ENCODE measurements around the gene FRMD8.

The FRMD8 gene

GRCh38 chr11:65425971-65426838 is 39.8 kb downstream of the FRMD8 start:
- no peak for DNase-seq

GRCh38 chr11:65426839-65427690 is 40.6 kb downstream of the FRMD8 start:
- DNase-seq = no peak

- DNase-seq = no peak
Measured at GRCh38 chr11:65427691-65428577, 41.5 kb downstream of the FRMD8 start.

DNA sequence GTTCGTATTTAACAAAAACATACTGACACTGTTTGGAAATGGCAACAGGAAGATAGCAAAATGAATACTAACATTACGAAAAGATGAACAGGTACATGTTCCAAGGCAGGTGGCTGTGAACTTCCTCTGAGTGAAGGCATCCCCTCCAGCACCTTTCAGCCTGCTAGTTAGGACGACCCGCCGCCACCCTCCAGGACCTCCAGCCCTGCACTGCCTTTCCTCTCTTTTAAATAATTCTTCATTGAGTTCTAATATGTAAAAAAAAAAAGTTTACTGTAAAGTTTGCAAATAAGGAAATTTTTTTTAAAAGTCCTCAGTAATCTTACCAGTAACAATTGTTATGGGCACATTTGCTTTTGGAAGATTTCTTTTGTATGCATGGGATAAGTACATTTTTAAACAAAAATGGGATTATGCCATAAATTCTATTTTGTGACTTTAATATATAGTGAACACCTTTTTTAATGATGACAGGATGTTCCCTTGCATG is 42.2 kb downstream of the FRMD8 start:
- DNase-seq = no peak

- no peak for DNase-seq
Measured at GRCh38 chr11:65429068-65429681, 42.7 kb downstream of the FRMD8 start.

DNA sequence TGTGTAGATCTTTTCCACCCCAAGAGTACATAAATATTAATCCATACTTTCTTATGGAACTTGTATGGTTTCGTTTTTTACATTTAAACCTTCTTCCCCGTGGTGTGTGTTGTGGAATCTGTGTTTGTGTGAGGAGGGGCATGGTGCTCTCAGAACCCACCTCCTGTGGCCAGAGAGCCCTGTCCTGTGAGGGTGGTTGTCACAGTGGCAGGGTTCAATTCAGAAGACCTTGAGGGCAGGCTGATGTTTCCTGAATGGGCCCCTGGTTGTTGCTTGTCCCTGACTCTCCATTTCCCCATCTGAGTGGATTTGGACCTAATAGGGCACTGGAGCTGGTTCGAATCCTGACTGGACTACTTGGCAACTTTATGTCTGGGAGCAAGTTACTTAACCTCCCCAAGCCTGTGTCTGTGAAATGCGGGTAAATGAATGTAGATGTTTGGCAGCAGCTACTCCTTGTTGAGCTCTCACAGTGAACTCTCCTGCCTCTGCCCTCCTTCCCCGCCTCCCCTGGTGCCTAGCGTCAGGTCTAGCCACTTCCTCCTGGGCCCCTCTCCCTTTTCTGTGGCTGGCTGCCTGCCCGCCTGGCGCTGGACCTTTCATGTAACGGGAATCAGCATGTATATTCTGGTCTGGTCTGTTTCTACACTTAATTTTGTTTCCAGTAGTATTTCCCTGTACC is 43.4 kb downstream of the FRMD8 start:
- no peak for DNase-seq

DNA sequence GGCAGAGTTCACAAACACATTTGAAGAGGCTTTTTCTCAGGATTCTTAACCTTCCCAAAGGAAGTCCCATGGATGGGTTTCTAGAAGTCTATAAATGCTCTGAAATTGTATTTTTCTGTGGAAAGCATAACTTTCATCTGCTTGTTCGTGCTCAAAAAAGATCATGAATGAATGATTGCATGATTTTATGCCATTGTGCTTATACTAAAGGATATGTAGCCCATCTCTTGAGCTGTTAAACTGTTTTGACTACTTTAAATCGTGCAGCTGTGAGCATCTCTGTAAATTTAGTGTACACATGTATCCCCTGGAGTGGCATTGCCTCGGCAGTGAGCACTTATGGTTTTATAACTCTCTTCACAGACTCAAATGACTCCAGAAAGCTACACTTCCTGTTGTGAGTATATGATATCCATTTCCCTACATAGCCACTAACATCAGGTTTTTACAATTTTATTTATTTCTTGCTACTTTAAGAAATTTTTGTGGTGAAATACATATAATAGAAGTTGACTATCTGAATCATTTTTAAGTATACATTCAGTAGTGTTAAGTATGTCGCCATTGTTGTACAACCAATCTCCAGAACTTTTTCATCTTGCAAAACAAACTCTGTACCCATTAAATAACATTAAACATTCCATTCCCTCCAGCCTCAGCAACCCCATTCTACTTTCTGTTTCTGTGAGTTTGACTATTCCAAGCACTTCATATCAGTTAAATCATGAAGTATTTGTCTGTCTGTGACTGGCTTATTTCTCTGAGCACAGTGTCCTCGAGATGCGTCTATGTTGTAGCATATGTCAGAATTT is 44.2 kb downstream of the FRMD8 start:
- no peak for DNase-seq

DNA sequence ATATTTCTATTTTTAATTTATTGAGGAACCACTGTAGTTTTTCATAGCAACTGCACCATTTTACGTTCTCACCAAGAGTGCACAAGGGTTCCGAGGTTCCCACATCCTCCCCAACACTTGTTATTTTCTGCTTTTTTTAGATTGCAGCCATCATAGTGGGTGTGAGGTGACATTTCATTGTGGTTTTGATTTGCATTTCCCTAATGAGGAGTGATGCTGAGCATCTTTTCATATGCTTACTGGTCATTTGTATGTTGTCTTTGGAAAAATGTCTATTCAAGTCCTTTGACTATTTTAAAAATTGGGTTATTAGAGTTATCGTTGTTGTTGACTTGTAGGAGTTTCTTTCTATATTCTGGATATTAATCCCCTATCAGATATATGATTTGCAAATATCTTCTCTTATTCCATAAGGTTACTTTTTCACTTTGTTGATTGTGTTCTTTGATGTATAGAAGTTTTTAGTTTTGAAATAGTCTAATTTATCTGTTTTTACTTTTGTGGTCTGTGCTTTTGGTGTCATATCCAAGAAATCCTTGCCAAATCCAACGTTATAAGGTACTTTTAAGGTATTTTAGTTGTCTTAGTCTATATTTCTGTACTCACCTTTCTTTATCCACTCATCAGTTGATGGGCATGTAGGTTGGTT is 45.1 kb downstream of the FRMD8 start:
- no peak for DNase-seq

- no peak for DNase-seq
Measured at GRCh38 chr11:65432100-65432650, 45.7 kb downstream of the FRMD8 start.

DNA sequence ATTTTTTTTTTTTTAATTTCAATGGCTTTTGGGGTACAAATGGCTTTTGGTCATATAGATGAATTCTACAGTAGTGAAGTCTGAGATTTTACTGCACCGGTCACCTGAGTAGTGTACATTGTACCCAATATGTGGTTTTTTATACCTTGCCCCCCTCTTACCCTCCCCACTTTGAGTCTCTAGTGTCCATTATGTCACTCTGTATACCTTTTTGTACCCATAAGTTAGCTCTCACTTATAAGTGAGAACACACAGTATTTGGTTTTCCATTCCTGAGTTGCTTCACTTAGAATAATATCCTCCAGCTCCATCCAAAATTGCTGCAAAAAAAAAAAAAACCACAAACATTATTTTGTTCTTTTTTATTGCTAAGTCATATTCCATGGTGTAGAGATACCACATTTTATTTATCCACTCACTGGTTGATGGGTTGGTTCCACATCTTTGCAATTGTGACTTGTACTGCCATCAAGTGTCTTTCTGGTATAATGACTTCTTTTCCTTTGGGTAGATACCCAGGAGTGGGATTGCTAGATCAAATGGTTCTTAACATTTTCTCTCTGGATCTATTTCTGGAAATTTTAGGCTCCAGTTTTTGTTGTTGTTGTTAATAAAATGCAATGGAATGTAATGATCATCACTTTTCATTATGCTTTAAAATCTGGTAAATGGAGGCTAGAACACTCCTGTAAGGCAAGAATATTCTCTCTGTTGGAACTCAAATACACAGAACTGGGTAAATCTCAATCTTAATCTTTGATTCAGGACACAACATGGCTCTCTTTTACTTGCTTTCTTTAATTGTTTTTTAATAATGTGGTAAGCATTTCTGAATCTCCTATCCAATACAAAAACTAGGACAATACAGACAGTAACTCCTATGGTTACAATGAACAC is 46.5 kb downstream of the FRMD8 start:
- DNase-seq = no peak

DNA sequence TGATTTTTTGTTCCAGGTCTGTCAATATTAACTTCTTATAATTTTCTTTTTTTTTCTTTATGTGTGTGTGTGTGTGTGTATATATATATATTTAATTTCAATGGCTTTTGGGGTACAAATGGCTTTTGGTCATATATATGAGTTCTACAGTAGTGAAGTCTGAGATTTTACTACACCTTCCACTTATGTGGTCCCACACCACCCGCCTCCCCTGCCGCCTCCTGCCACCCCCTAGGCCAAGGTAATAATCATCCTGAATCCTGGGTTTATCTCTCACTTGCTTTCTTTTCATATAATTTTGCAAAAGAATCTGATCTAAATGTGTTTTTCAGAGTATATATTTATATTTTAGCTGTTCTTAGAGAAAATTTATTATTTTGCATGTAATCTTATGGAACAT is 47.2 kb downstream of the FRMD8 start:
- no peak for DNase-seq

- no peak for DNase-seq
Measured at GRCh38 chr11:65434057-65434666, 47.7 kb downstream of the FRMD8 start.

GRCh38 chr11:65434667-65435410 is 48.4 kb downstream of the FRMD8 start:
- no peak for DNase-seq

GRCh38 chr11:65435411-65435931 is 49.0 kb downstream of the FRMD8 start:
- no peak for DNase-seq

DNA sequence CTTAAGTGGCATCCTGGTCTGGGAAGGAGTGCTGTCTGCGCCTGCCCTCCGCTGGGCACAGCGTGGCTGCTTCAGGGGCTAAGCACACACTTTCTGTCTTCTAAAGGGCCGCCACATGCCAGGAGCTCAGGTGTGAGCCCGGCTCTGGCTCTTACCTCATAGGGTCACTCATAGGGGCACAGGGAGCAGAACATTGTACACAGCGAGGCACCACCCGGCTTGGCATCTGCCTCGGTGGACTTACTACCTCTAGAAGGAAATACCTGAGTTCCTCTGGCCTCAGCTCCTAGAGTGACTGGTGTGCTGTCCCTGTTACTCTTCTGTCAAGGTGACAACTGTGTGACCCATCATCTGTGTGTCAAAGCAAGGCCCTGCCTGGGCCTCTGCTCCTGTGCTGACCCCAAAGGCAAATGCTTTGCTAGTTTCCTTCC is 49.6 kb downstream of the FRMD8 start:
- DNase-seq = no peak

- no peak for DNase-seq
Measured at GRCh38 chr11:65436412-65437032, 50.1 kb downstream of the FRMD8 start.

Measured in stimulated activated CD4-positive, alpha-beta T cell treated with anti-CD3 and anti-CD28 coated beads, Interleukin-4, amount 100 ng/mL, for 1 hour (primary cell).